Activated CD4-positive, CD25-positive, alpha-beta regulatory T cell treated with anti-CD3 and anti-CD28 coated beads, Interleukin-2, amount 50 U/mL, for 16 hours (primary cell): ENCODE data around the gene RFPL2.
"Not testable (repeated sequence)": the region's sequence is repeated elsewhere in the genome, so short reads cannot be mapped to it uniquely, and the experiment has no call there.

Source experiments
- DNase-seq: peaks from one replicate; pipeline ENCODE4 v3.0.0-alpha.2; 2020; ENCODE audit warnings: low read depth, low spot score

The RFPL2 gene

DNA sequence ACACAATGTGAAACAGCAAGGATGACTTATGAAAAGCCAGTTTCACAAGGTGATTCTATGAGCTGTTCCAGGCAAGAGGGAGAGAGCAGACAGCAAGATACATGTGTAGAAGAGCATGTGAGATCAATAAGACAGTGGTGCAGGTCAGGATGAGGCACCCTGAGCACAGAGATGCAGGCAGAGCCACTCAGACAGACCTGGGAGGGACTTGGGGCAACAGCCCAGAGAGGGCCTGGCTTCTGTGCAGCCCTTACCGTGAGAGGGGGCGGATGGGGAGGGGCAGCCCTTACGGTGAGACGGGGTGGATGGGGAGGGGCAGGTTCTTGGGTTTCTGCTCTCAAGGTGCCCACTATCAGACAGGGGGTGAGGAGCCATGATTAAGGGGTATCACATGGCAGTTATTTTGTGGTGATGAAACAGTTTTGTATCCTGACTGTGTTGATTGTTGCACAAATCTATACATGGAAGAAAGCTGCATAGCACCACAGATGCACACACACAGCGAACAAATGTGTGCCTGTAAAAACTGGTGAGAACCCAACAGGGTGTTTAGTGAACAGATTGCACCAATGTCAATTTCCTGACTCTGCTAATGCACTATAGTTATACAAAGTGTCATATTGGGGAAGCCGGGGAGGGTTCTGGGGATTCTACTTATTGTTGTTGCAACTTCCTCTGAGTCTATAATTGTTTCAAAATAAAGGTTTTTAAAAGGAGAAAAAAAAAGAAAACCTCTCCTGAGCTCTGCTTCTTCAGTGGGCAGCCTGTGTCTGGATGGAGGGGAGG, 40.6 kb downstream of the RFPL2 start:
- no peak for DNase-seq

DNA sequence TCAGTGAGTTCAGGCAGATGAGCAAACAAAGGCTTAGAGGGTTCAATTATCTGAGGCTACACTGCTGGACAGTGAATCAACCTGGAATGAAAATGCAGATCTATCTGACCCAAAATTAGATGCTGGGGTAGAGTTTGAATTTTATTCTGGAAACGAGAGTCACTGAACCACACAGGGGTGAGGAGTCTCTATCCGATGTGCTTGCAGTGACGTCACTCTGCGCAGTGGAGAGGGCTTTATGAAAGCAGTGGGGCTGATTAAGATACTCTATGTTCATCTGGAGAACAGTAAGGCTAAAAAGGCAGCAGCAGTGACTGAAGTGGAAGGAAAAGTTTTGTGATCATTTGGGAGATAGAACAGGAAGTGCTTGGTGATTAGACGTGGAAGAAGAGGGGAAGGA, 44.5 kb downstream of the RFPL2 start:
- not testable (repeated sequence) for DNase-seq

DNA sequence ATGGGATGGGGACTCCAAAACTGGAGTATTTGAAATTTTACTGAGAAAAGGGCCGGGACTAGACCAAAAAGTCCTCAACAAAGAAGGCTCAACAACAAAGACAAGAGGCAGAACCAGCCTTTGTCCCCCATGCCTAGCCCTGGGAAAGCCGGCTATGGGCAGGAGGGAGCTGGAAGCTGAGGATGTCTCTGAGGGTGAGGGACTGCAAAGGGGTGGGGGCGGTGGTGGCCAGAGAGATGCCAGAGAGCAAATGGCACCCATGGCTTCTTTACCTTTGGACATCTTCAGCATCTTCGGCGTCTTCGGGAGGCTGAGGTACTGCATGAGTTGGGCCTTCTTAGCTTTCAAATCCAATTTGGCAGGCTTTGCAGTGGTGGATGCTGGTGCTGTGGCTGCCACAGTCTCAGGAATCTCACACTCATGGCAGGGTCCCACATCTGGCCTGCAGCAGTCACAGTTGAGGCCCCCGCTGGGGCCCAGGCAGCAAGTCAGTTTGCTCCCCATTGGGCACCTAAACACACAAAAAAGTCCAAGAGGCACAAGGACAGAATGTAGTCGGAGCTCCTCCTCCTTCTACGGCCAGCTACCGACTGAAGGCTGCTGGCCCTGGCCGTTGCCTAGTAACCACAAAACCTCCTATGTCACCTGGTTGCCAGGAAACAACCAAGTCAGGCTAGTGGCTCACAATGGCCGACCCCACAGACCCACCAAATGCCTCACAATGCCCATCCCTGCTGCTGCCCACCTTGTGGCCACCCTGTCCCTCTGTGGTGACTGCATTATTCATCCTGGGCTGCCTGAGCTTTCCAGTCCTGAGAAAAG, 46.0 kb downstream of the RFPL2 start, which contains the start of gene C22orf42:
TSS of gene C22orf42 (minus strand) at position 592 of the 822 bp plus-strand sequence. CDS start at position 504, 88 bp downstream.
- no peak for DNase-seq

DNA sequence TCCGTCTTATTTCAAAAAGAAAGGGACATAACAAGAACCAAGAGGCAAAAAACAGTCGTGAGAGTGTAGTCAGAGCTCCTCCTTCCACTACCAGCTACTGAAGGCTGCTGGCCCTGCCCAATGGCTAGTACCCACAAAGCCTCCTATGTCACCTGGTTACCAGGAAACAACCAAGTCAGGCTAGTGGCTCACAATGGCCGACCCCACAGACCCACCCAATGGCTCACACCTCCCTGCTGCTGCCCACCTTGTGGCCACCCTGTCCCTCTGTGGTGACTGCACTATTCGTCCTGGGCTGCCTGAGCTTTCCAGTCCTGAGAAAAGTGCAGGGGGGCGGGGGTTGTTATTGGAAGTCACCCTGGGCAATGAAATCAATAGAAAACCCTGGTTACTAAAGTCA, 47.2 kb downstream of the RFPL2 start:
- DNase-seq: not testable (repeated sequence)

DNA sequence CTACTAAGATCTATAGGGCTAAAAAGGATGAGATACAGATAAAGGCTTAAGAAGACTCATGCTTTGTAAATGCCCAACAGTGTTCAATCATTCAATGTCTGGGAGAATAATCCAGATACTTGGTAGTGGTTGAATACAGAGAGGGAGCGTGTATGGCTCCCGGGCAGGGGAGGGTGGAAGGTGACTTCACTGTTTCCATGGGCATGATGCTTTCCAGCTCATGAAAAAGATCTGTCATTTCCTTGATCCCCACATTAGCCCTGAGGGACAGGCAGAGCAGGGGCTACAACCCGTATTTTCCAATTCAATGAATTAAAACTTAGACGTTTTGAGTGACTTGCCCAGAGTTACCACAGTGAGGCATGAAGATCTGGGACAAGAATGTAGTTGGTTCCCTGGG, 50.1 kb downstream of the RFPL2 start:
- DNase-seq: not testable (repeated sequence)

DNA sequence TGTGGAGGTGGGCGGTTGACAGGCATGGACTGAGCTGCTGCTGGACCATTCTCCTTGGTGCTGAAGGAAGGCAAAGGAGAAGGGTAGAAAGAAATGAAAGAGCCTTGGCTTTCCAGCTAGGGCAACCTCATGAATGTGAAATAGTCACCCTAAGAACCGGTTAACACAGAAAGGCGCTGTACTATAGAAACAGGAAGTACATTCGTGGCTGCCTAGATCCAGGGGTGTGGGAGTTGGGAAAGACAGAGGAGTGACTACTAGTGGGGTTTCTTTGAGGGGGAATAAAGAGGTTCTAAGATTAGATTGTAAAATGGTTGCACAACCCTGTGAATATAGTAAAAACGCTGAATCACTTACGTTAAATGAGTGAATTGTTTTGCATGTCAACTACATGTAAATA, 53.2 kb downstream of the RFPL2 start:
- DNase-seq: not testable (repeated sequence)

DNA sequence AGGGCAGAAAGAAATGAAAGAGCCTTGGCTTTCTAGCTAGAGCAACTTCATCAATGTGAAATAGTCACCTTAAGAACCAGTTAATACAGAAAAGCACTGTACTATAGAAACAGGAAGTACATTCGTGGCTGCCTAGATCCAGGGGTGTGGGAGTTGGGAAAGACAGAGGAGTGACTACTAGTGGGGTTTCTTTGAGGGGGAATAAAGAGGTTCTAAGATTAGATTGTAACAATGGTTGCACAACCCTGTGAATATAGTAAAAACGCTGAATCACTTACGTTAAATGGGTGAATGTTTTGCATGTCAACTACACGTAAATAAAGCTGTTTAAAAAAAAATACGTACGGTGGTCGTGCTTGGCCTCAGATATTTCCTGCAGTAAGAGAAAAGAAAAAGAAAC, 54.2 kb downstream of the RFPL2 start:
- DNase-seq: not testable (repeated sequence)

DNA sequence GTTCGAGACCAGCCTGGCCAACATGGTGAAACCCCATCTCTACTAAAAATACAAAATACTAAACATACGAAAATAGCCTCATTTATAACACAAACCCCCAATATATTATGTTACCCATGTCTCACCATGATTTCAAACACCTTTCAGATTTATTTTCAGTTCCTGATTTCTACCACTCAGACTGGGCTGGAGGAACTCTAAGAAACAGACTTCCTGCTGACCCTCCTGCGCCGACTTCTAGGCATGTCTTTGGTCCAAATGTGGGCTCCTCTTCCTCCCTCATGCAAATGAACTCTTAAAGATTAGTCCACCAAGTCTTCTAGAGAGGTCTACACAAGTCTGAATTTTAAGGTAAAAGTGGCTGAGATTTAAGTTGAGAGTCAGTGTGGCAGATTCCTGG, 56.5 kb downstream of the RFPL2 start:
- not testable (repeated sequence) for DNase-seq

DNA sequence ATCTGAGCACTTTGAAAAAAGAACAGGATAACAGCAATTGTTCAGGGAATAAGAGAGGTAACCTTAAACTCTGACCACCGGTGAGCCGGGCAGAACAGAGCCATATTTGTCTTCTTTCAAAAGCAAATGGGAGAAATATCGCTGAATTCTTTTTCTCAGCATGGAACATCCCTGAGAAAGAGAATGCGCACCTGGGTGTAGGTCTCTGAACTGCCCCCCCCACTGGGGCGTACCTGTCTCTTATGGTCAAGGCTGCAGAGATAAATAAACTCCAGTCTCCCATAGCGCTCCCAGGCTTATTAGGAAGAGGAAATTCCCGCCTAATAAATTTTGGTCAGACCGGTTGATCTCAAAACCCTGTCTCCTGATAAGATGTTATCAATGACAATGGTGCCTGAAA, 57.7 kb downstream of the RFPL2 start:
- DNase-seq: not testable (repeated sequence)

DNA sequence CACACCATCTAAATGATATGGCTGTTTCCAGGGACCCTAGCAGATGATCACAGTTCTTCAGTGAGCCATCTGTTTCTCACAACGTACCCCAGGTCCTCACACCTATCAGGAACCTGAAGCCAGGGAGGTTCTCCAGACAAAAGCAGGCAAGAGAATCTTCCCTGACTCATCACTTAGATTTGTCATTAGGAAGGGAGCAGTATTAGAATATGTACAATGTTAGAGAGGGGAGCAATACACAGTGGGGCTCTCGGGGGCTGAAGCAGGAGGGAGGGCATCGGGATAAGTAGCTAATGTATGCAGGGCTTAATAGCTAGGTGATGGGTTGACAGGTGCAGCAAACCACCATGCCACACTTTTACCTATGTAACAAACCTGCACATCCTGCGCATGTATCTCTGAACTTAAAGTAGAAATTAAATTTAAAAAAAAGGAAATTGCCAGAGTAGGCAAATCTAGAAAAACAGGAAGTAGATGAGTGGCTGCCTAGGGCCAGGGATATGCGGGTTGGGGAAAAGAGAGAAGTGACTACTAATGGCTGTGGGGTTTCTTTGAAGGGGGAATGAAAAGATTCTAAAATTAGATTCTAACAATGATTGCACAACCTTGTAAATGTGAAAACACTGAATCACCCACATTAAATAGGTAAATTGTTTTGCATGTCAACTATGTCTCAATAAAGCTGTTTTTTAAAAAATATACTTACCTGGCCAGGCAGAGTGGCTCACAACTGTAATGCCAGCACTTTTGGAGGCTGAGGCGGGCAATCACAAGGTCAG, 60.2 kb downstream of the RFPL2 start:
- DNase-seq: no peak

DNA sequence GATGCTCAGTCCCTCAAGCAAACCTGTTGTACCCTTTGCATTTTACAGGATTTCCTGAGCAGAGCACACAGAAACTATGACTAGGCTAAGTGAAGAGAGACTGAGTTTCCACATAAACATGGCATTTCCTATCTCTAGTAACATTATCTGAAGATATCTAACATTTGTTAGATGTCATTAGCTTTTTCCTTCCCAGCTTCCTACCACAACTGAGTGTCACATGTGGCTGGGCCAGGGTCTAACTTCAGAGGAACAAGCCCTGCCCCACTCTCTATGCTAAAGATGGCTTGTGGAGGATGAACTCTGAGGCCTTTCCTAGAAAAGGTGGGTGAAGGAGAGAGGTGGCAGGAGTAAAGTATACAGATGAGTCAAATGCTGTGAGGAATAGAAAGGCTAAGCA, 62.3 kb downstream of the RFPL2 start:
- no peak for DNase-seq

DNA sequence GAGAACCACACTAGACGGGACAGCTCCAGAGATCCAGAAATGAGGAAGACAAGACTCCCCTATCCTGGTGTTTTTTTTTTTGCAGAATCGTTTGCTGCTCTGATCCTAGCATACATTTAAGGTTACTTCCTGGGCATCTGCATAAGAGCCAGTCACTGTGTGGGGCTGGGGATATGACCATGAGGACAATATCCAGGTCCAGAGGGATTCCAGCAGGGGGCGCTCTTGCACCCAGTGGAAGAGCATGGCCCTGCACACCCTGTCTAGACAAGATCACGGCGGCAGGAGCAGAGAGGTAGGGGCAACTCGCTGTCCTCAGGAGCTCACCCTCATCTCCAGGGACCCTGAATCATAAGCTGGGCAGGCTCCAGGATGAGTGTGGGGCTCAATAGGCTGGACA, 64.2 kb downstream of the RFPL2 start:
- DNase-seq: not testable (repeated sequence)
